SK-N-SH (cell line): Measurements from ENCODE around the gene GRK2.

Experiments
- GABPA ChIP-seq: IDR thresholded peaks from 2 replicates; pipeline ENCODE4 v1.4.0; 2012; ENCODE audit warnings: low read depth, mild to moderate bottlenecking
- JUND ChIP-seq: IDR thresholded peaks from 2 replicates; pipeline ENCODE4 v1.4.0; 2012
- MEF2A ChIP-seq: IDR thresholded peaks from 2 replicates; pipeline ENCODE4 v1.4.0; 2012; ENCODE audit warnings: low read depth, borderline replicate concordance
- NRF1 ChIP-seq: IDR thresholded peaks from 2 replicates; pipeline ENCODE4 v1.6.1; 2012; ENCODE audit warnings: low read depth, mild to moderate bottlenecking, low read length
- RCOR1 ChIP-seq: fragments of 150-350 bp; IDR thresholded peaks from 2 replicates; pipeline ENCODE4 v1.6.1; 2017; ENCODE audit warnings: antibody characterized with exemption, low read length
- YY1 ChIP-seq: IDR thresholded peaks from 2 replicates; pipeline ENCODE4 v1.4.0; 2012; ENCODE audit warnings: low read depth, mild to moderate bottlenecking
- TF ChIP-seq, protein P1 (sequence below): fragments of 200-600 bp; sonication (generic); IDR thresholded peaks from 2 replicates; pipeline ENCODE4 v1.6.1; 2017; ENCODE audit warnings: antibody characterized with exemption, mild to moderate bottlenecking, moderate library complexity
- TF ChIP-seq, protein P2 (sequence below): IDR thresholded peaks from 2 replicates; pipeline ENCODE4 v1.6.1; 2012; ENCODE audit warnings: mild to moderate bottlenecking, low read depth, low read length, moderate library complexity

DNA sequence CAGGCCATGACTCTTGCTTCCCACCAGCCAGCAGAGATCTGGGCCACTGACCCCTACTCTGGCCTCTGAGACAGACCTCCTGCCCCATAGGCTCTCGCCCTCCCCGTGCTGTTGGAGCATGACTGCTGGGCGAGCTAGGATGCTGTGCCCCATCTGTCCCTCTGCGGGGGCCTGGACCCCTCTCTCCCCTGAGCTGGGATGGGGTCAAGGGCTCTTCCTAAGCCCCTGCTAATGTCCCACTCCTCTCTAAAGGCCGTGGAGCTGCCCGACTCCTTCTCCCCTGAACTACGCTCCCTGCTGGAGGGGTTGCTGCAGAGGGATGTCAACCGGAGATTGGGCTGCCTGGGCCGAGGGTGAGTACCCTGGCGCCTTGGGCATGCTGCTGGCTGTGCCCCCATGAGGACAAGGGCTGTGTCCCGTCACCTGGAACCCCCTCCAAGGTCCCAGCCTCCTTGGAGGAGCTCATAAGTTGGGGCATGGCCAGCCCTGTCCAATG lies 16.7 kb downstream of the GRK2 start:
- no peak for TF ChIP-seq MEF2A
- TF ChIP-seq YY1: no peak
- TF ChIP-seq, protein P1, sequence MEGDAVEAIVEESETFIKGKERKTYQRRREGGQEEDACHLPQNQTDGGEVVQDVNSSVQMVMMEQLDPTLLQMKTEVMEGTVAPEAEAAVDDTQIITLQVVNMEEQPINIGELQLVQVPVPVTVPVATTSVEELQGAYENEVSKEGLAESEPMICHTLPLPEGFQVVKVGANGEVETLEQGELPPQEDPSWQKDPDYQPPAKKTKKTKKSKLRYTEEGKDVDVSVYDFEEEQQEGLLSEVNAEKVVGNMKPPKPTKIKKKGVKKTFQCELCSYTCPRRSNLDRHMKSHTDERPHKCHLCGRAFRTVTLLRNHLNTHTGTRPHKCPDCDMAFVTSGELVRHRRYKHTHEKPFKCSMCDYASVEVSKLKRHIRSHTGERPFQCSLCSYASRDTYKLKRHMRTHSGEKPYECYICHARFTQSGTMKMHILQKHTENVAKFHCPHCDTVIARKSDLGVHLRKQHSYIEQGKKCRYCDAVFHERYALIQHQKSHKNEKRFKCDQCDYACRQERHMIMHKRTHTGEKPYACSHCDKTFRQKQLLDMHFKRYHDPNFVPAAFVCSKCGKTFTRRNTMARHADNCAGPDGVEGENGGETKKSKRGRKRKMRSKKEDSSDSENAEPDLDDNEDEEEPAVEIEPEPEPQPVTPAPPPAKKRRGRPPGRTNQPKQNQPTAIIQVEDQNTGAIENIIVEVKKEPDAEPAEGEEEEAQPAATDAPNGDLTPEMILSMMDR: no peak
- no peak for TF ChIP-seq JUND
- no peak for TF ChIP-seq RCOR1
- no peak for TF ChIP-seq NRF1
- TF ChIP-seq, protein P2, sequence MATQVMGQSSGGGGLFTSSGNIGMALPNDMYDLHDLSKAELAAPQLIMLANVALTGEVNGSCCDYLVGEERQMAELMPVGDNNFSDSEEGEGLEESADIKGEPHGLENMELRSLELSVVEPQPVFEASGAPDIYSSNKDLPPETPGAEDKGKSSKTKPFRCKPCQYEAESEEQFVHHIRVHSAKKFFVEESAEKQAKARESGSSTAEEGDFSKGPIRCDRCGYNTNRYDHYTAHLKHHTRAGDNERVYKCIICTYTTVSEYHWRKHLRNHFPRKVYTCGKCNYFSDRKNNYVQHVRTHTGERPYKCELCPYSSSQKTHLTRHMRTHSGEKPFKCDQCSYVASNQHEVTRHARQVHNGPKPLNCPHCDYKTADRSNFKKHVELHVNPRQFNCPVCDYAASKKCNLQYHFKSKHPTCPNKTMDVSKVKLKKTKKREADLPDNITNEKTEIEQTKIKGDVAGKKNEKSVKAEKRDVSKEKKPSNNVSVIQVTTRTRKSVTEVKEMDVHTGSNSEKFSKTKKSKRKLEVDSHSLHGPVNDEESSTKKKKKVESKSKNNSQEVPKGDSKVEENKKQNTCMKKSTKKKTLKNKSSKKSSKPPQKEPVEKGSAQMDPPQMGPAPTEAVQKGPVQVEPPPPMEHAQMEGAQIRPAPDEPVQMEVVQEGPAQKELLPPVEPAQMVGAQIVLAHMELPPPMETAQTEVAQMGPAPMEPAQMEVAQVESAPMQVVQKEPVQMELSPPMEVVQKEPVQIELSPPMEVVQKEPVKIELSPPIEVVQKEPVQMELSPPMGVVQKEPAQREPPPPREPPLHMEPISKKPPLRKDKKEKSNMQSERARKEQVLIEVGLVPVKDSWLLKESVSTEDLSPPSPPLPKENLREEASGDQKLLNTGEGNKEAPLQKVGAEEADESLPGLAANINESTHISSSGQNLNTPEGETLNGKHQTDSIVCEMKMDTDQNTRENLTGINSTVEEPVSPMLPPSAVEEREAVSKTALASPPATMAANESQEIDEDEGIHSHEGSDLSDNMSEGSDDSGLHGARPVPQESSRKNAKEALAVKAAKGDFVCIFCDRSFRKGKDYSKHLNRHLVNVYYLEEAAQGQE: no peak
- TF ChIP-seq GABPA: no peak
